A549 (cell line): ENCODE data around the gene PRKAR1B.

ENCODE experiments used
- EP300 ChIP-seq, 2 experiments: fragments of >200 bp; sonication (Bioruptor Twin); formaldehyde crosslinking; IDR thresholded peaks; 2 replicates in 1 of 2; 3 replicates in 1 of 2; pipeline ENCODE4 v1.6.1; 2016 to 2017
- HEYL ChIP-seq: fragments of 250-450 bp; sonication (Bioruptor Pico); IDR thresholded peaks from 2 replicates; pipeline ENCODE4 v1.8.0; 2021; ENCODE audit warnings: mild to moderate bottlenecking, moderate library complexity
- KDM1A ChIP-seq: fragments of 200-600 bp; sonication (generic); IDR thresholded peaks from 2 replicates; pipeline ENCODE4 v1.6.1; 2016; ENCODE audit warnings: low read depth, mild to moderate bottlenecking
- MAX ChIP-seq: IDR thresholded peaks from 2 replicates; pipeline ENCODE4 v1.6.1; 2012
- MYC ChIP-seq: IDR thresholded peaks from 2 replicates; pipeline ENCODE4 v1.6.1; 2012; ENCODE audit warnings: mild to moderate bottlenecking, inconsistent platforms, low read length, improper control_type of control experiment, borderline replicate concordance
- RAD21 ChIP-seq, 2 experiments: fragments of >200 bp in 1 of 2; sonication (Bioruptor Twin) in 1 of 2; formaldehyde crosslinking in 1 of 2; IDR thresholded peaks in 1 of 2; conservative IDR thresholded peaks in 1 of 2; 2 replicates in 1 of 2; 3 replicates in 1 of 2; pipeline ENCODE4 v1.6.1; 2012 to 2018; ENCODE audit warnings: inconsistent platforms in 1 of 2
- TF ChIP-seq, protein P1 (sequence below): fragments of >200 bp; sonication (Bioruptor Twin); formaldehyde crosslinking; IDR thresholded peaks from 3 replicates; pipeline ENCODE4 v1.6.1; 2016
- TF ChIP-seq, protein P2 (sequence below): fragments of >200 bp; sonication (Bioruptor Twin); formaldehyde crosslinking; IDR thresholded peaks from 3 replicates; pipeline ENCODE4 v1.5.1; 2016

GRCh38 chr7:756928-757560 lies 30.0 kb upstream of the PRKAR1B start:
- no peak for TF ChIP-seq EP300 (IDR thresholded peaks at IDR 0.05)
- TF ChIP-seq RAD21 (conservative IDR thresholded peaks at IDR 0.05 in 1 of 2, IDR thresholded peaks at IDR 0.05 in 1 of 2), result no peak
- TF ChIP-seq, protein P1, sequence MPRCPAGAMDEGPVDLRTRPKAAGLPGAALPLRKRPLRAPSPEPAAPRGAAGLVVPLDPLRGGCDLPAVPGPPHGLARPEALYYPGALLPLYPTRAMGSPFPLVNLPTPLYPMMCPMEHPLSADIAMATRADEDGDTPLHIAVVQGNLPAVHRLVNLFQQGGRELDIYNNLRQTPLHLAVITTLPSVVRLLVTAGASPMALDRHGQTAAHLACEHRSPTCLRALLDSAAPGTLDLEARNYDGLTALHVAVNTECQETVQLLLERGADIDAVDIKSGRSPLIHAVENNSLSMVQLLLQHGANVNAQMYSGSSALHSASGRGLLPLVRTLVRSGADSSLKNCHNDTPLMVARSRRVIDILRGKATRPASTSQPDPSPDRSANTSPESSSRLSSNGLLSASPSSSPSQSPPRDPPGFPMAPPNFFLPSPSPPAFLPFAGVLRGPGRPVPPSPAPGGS, result no peak
- TF ChIP-seq MAX, result no peak
- no peak for TF ChIP-seq KDM1A
- TF ChIP-seq, protein P2, sequence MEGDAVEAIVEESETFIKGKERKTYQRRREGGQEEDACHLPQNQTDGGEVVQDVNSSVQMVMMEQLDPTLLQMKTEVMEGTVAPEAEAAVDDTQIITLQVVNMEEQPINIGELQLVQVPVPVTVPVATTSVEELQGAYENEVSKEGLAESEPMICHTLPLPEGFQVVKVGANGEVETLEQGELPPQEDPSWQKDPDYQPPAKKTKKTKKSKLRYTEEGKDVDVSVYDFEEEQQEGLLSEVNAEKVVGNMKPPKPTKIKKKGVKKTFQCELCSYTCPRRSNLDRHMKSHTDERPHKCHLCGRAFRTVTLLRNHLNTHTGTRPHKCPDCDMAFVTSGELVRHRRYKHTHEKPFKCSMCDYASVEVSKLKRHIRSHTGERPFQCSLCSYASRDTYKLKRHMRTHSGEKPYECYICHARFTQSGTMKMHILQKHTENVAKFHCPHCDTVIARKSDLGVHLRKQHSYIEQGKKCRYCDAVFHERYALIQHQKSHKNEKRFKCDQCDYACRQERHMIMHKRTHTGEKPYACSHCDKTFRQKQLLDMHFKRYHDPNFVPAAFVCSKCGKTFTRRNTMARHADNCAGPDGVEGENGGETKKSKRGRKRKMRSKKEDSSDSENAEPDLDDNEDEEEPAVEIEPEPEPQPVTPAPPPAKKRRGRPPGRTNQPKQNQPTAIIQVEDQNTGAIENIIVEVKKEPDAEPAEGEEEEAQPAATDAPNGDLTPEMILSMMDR, result no peak
- TF ChIP-seq HEYL (CRISPR knock-in tag), result no peak
- no peak for TF ChIP-seq MYC
